DOHH2 (cell line): ENCODE results near the gene BRIP1.

Experiments
- EZH2phosphoT487 ChIP-seq: fragments of 200-600 bp; sonication (generic); IDR thresholded peaks from 2 replicates; pipeline ENCODE4 v1.6.1; 2017; ENCODE audit warnings: borderline replicate concordance, mild to moderate bottlenecking, antibody characterized with exemption, low read length, moderate library complexity, mixed read lengths
- TF ChIP-seq, protein P1 (sequence below): fragments of 200-600 bp; sonication (generic); IDR thresholded peaks from one replicate; pipeline ENCODE4 v1.5.1; 2014; ENCODE audit warnings: antibody characterized with exemption, mild to moderate bottlenecking, low read depth, low read length; ENCODE audit not compliant: poor library complexity, severe bottlenecking

GRCh38 chr17:61750656-61751055 is 112.7 kb downstream of the BRIP1 start:
- TF ChIP-seq, protein P1, sequence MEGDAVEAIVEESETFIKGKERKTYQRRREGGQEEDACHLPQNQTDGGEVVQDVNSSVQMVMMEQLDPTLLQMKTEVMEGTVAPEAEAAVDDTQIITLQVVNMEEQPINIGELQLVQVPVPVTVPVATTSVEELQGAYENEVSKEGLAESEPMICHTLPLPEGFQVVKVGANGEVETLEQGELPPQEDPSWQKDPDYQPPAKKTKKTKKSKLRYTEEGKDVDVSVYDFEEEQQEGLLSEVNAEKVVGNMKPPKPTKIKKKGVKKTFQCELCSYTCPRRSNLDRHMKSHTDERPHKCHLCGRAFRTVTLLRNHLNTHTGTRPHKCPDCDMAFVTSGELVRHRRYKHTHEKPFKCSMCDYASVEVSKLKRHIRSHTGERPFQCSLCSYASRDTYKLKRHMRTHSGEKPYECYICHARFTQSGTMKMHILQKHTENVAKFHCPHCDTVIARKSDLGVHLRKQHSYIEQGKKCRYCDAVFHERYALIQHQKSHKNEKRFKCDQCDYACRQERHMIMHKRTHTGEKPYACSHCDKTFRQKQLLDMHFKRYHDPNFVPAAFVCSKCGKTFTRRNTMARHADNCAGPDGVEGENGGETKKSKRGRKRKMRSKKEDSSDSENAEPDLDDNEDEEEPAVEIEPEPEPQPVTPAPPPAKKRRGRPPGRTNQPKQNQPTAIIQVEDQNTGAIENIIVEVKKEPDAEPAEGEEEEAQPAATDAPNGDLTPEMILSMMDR, result no peak
- no peak for TF ChIP-seq EZH2phosphoT487
